Immature natural killer cell (primary cell): ENCODE data around the gene TPSB2. TPM values are rescaled to one million over a fixed set of nuclear protein-coding genes. Genes with fewer than 3 reads are reported as not detected.
"Not testable (repeated sequence)": the region's sequence is repeated elsewhere in the genome, so short reads cannot be mapped to it uniquely, and the experiment has no call there.

ENCODE experiments used
- DNase-seq, 3 donors: peaks; one replicate each; pipeline ENCODE4 v3.0.0; 2022; ENCODE audit warnings: mixed read lengths in 1 of 3
- H3K27ac Mint-ChIP-seq, 6 donors: one replicate each; pipeline ENCODE4 v1.8.0; 2020; ENCODE audit warnings: mixed read lengths in 6 of 6, mild to moderate bottlenecking in 5 of 6, inconsistent platforms in 4 of 6, moderate library complexity in 3 of 6
- H3K27me3 Mint-ChIP-seq, 3 donors: one replicate each; pipeline ENCODE4 v1.8.0; 2020 to 2021; ENCODE audit warnings: low read depth in 3 of 3, mild to moderate bottlenecking in 3 of 3, mixed read lengths in 3 of 3, moderate library complexity in 3 of 3, inconsistent platforms in 1 of 3
- H3K36me3 Mint-ChIP-seq, 3 donors: one replicate each; pipeline ENCODE4 v1.8.0; 2020; ENCODE audit warnings: mixed read lengths in 3 of 3, inconsistent platforms in 2 of 3, mild to moderate bottlenecking in 2 of 3
- H3K4me1 Mint-ChIP-seq, 2 donors: one replicate each; pipeline ENCODE4 v1.8.0; 2020; ENCODE audit warnings: inconsistent platforms in 2 of 2, mild to moderate bottlenecking in 2 of 2, mixed read lengths in 2 of 2, moderate library complexity in 1 of 2
- H3K4me3 Mint-ChIP-seq, 5 donors: one replicate each; pipeline ENCODE4 v1.8.0; 2020; ENCODE audit warnings: mild to moderate bottlenecking in 5 of 5, mixed read lengths in 5 of 5, inconsistent platforms in 3 of 5, moderate library complexity in 3 of 5
- H3K9me3 Mint-ChIP-seq, 6 donors: one replicate each; pipeline ENCODE4 v1.8.0; 2020; ENCODE audit warnings: mild to moderate bottlenecking in 6 of 6, mixed read lengths in 6 of 6, inconsistent platforms in 4 of 6, moderate library complexity in 3 of 6
- polyA plus RNA-seq, 3 donors: library from polyadenylated mRNA; unstranded; fragments of 300-500 nt; fragmentation: Illumina TruSeq; gene quantifications; one replicate each; pipeline ENCODE4 v1.2.3, GENCODE V29; 2021

The TPSB2 gene
- not detected for polyA plus RNA-seq

DNA sequence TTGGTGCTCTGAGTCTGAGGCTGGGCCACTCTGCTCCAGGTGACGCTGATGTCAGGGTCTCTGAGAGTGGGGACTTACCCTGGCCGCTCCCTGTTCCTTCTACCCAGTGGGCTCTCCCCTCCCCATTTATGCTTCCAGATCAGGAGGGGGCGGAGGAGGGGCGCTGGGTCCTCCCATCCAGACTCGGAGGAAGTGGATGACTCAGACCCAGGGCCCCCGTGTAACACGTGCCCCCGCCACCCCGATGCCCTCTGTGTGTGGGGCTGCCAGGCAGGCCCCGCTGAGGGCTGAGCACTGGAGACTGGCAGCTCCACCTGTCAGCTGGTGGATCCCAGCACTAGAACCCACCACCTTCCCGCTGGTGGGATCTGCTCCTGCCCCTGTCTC, at the start of gene TPSB2:
TPSB2 (minus strand) TSS at position 101 of the 387 bp plus-strand sequence. CDS start 233 bp downstream, outside the sequence.
- not testable (repeated sequence) for H3K4me3 Mint-ChIP-seq, H3K4me1 Mint-ChIP-seq, H3K36me3 Mint-ChIP-seq, H3K9me3 Mint-ChIP-seq, H3K27ac Mint-ChIP-seq, DNase-seq, H3K27me3 Mint-ChIP-seq

DNA sequence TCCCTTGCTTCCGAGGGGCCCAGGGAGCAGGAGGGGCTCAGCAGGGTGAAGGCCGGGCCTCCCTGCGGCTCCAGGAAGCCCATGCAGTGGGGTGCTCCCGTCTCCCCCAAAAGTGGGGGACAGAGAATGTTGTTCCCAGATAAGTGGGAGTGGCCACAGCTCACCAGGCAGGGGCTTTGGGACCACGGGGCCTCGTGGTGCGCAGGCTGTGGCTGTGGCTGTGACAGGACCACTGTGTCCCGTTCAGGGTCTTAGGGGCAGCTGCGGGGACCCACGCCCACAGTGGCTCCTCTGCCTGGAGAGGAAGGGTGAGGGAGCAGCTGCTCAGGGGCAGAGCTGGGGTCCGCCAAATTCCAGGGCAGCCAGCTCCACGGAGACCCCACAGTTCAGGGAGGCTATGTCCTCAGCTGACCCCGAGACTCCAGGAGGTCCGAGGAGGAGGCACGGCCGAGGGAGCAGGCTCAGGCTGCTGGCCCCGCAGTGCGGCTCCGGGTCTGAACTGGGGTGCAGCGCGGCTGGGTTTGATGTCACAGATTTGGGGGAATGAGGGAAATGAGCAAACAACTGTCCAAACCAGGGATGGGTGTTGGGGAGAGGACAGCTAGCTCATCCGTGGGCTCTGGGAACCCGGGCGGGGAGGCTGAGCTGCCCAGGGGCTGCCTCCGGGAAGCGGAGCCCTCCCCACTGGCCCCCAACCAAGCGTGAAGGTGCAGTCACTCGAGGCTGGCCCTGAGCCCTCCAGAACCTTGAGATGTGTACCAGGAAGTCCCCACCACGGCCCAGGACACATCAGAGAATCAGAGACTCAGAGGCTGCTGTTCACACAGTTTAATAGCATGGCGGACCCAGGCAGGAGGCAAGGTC, 49.3 kb upstream of the TPSB2 start:
- no peak overlapping the region for H3K27ac Mint-ChIP-seq
- no peak overlapping the region for H3K4me3 Mint-ChIP-seq
- H3K4me1 Mint-ChIP-seq = no peaks in the 10 kb centered on the region
- no peak for DNase-seq
- no peaks in the 10 kb centered on the region for H3K36me3 Mint-ChIP-seq
- H3K9me3 Mint-ChIP-seq = no peaks in the 10 kb centered on the region
- peaks cover under 1 to 7% (median 4%) of the 10 kb centered on the region in 3 donors for H3K27me3 Mint-ChIP-seq

DNA sequence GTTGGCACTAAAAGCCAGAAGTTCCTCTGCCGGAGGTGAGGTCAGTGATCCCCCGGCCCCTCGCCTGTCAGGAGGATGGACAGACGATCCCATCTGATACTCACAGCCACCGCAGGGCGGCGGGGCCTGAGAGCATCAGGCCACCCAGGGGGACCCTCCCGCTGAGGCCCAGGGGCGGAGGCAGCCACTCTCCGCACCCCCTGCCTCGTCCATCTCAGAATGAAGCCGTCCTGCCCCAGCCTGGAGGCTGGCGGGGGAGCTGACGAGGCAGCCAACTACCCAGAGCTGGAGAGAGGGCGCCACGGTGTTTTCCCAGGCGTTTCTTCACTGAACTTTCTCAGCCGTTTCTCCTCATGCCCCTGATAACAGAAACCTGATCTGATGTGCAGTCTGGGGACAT, 48.5 kb upstream of the TPSB2 start:
- no peaks in the 10 kb centered on the region for H3K4me1 Mint-ChIP-seq
- no peak overlapping the region for H3K4me3 Mint-ChIP-seq
- no peak overlapping the region for H3K27ac Mint-ChIP-seq
- H3K27me3 Mint-ChIP-seq = peaks cover 0 to 7% (median 2%) of the 10 kb centered on the region in 3 donors
- no peak for DNase-seq
- H3K36me3 Mint-ChIP-seq = no peaks in the 10 kb centered on the region
- no peaks in the 10 kb centered on the region for H3K9me3 Mint-ChIP-seq

DNA sequence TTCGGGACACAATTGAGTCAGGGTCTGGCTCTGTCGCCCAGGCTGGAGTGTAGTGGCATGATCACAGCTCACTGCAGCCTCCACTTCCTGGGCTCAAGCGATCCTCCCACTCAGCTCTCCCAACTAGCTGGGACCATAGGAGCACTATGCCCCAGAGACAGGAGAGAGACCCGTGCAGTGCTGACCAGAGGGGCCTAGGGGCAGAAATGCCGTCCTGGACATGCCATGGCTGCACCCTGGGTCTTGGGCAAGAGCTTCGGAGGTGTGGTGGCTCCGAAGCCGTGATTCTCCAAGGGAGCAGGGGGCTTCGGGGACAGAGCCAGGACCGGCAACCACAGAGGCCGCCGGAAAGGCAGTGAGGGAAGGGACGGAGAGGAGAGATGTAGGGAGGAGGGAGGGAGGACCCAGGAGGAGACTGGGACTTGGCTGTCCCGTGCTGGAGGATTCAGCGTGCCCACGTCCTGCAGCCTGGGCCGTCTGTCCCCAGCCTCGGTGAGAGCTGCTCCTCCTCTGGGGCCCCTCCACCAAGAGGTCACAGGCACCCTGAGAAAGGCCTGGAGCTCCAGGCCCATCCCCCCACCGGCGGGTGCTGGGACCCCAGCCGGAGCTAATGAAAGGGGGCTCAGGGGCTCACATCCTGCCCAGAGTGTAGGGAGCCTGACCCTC, 47.8 kb upstream of the TPSB2 start:
- H3K27me3 Mint-ChIP-seq = peaks cover 0 to 7% (median 4%) of the 10 kb centered on the region in 3 donors
- H3K36me3 Mint-ChIP-seq = no peaks in the 10 kb centered on the region
- no peak overlapping the region for H3K27ac Mint-ChIP-seq
- no peak overlapping the region for H3K4me3 Mint-ChIP-seq
- no peaks in the 10 kb centered on the region for H3K9me3 Mint-ChIP-seq
- no peak for DNase-seq
- H3K4me1 Mint-ChIP-seq = no peaks in the 10 kb centered on the region

DNA sequence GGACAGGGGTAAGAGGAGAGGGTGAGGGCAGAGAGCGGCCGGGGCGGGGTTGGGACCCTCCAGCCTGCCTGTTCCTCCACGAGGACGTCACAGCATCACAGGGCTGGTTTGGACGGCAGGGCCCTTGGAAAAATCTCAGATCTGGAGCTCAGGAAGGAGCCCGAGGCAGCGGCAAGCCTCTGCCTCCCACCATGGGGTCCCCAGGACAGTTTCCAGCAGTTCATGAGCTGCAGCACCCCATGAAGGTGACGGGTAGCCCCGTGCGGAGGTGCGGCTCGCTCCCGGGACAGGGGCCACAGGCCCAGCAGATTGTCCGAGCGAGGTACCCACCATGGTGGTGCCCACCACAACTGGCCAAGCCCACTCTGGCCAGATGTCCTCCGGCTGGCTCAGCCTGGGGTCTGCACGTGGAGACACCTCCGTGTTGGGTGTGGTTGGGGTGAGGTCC, 47.2 kb upstream of the TPSB2 start:
- peaks cover 0 to 2% of the 10 kb centered on the region in 2 donors for H3K4me1 Mint-ChIP-seq
- no peak overlapping the region for H3K4me3 Mint-ChIP-seq
- H3K36me3 Mint-ChIP-seq = no peaks in the 10 kb centered on the region
- H3K27ac Mint-ChIP-seq = no peak overlapping the region
- no peak for DNase-seq
- H3K27me3 Mint-ChIP-seq = peaks cover 0 to 7% (median 5%) of the 10 kb centered on the region in 3 donors
- no peaks in the 10 kb centered on the region for H3K9me3 Mint-ChIP-seq

DNA sequence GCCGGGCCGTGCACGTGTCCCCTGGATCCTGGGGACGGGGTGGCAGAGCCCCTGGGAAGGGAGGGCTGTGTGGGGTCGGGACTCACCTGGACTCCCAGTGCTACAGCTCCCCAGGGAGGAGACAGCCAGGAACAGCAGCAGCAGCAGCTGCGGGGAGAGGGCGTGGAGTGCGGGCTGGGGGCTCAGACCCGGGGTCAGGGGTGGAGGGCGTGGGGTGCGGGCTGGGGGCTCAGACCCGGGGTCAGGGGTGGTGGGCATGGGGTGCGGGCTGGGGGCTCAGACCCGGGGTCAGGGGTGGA, 46.5 kb upstream of the TPSB2 start:
- no peak overlapping the region for H3K4me3 Mint-ChIP-seq
- H3K4me1 Mint-ChIP-seq = peaks cover 0 to 4% of the 10 kb centered on the region in 2 donors
- no peak overlapping the region for H3K27ac Mint-ChIP-seq
- no peak for DNase-seq
- no peaks in the 10 kb centered on the region for H3K36me3 Mint-ChIP-seq
- peaks cover 0 to 7% (median 5%) of the 10 kb centered on the region in 3 donors for H3K27me3 Mint-ChIP-seq
- H3K9me3 Mint-ChIP-seq = no peaks in the 10 kb centered on the region

DNA sequence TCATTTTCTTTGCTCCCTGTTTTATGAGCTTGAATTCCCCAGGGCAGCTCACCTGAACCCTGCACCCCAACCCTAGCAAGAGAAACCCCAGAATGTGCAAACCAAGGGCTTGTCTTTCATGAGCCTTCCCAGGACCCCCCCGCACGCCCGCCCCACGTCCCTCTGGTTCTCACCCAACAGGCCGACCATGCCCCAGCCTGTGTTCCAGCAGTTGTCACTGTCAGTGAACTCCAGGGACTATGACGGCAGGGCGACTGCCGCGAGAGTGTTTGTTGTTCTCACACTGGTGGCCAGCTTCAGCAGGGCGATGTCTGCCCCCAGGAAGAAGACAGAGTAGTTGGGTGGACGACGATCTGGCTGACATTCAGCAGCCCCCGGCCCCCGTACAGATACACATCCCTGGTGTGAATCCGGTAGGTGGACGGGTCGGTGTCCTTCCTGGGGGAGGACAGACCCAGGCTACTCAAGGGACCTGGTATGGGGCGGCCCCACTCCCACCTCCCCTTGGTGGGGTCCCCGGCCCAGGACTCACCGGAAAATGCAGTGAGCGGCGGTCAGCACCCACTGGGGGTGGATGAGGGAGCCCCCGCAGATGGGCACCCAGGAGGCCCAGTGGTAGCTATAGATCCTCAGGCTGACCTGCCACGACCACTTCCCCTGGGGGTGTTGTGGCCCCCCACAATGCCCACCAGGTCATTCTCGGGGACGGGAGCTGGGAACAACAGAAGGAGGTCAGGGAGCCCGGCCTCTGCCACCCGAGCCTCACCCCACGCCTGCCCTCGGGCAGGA, 46.0 kb upstream of the TPSB2 start:
- H3K4me3 Mint-ChIP-seq = no peak overlapping the region
- DNase-seq = no peak
- no peaks in the 10 kb centered on the region for H3K9me3 Mint-ChIP-seq
- H3K27ac Mint-ChIP-seq = no peak overlapping the region
- H3K27me3 Mint-ChIP-seq = peaks cover 0 to 7% (median 5%) of the 10 kb centered on the region in 3 donors
- H3K36me3 Mint-ChIP-seq = no peaks in the 10 kb centered on the region
- H3K4me1 Mint-ChIP-seq = peaks cover 0 to 5% of the 10 kb centered on the region in 2 donors

DNA sequence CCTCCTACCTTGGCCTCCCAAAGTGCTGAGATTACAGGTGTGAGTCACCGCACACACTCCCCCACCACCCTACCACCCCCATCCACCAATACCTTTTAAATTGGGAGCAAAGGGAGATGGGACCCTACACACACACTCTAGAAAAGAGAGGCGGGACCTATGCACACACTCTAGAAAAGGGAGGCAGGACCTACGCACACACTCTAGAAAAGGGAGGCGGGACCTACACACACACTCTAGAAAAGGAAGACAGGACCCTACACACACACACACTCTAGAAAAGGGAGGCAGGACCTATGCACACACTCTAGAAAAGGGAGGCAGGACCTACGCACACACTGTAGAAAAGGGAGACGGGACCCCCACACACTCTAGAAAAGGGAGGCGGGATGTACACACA, 44.8 kb upstream of the TPSB2 start:
- Mint-ChIP-seq H3K4me3 (no peak overlapping the region), H3K4me1 (peaks cover 0 to 5% of the 10 kb centered on the region in 2 donors), H3K36me3 (no peaks in the 10 kb centered on the region), H3K27me3 (peaks cover 2 to 7% (median 5%) of the 10 kb centered on the region in 3 donors), H3K27ac (no peak overlapping the region), H3K9me3 (no peaks in the 10 kb centered on the region)
- no peak for DNase-seq

DNA sequence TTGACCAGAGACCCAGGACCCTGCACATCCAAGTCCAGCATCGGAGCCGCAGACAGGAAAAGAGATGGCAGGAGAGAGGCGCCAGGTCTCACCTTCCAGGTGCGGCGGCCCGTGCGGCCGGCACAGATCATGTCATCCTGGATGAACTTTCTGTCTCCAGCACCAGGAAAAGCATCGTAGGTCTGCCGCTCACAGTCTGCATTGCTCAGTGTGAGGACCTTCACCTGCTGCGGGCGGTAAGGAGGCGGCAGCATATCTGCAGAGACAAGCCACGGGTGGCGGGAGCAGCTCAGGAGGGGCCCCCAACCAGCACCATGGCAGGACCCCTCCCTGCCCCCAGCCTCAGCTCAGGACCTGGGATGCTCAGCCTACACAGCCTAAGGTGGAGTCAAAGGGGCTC, 43.8 kb upstream of the TPSB2 start:
- no peak overlapping the region for H3K27ac Mint-ChIP-seq

DNA sequence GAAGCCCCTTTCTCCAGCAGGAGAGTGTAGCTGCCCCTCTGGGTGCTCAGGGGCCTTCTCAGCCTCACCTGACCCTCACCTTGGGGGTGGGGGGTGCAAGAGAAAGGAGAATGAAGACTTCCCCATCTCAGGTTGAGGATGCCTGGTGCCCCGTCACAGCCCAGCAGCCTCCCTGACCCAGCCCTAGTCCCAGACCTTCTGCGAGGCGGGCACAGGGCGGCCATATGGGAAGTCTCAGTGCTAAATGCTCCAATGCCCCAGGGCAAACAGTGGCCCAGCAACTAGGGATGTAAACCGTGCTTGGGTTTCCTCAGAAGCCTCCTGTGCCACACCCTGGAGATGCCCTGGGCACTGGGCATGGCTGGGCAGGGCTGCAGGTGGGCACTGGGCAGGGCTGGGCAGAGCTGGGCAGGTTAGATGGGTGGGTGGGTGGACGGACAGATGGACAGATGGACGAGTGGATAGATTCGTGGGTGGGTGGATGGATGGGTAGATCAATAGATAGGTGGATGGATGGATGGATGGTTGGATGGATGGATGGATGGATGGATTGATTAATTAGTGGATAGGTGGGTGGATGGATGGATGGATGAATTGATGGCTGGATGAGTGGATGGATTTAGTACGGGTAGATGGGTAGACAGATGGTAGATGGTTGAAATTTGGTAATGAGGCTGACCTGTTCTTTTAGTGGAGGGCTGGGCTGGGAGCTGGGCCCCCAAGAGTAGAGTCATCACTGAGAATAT, 42.6 kb upstream of the TPSB2 start:
- Mint-ChIP-seq H3K9me3 (no peaks in the 10 kb centered on the region), H3K4me3 (no peak overlapping the region), H3K27me3 (peaks cover 2 to 7% (median 5%) of the 10 kb centered on the region in 3 donors), H3K36me3 (no peaks in the 10 kb centered on the region), H3K27ac (peak overlapping the region in 1 of 6 donors; percentile 30), H3K4me1 (peaks cover 0 to 5% of the 10 kb centered on the region in 2 donors)
- DNase-seq = no peak

More for the DNA sequence above, 43.8 kb upstream of the TPSB2 start:
- Mint-ChIP-seq H3K4me3 (no peak overlapping the region), H3K9me3 (no peaks in the 10 kb centered on the region), H3K27me3 (peaks cover 2 to 7% (median 5%) of the 10 kb centered on the region in 3 donors), H3K4me1 (peaks cover 0 to 5% of the 10 kb centered on the region in 2 donors), H3K36me3 (no peaks in the 10 kb centered on the region)
- DNase-seq = no peak

DNA sequence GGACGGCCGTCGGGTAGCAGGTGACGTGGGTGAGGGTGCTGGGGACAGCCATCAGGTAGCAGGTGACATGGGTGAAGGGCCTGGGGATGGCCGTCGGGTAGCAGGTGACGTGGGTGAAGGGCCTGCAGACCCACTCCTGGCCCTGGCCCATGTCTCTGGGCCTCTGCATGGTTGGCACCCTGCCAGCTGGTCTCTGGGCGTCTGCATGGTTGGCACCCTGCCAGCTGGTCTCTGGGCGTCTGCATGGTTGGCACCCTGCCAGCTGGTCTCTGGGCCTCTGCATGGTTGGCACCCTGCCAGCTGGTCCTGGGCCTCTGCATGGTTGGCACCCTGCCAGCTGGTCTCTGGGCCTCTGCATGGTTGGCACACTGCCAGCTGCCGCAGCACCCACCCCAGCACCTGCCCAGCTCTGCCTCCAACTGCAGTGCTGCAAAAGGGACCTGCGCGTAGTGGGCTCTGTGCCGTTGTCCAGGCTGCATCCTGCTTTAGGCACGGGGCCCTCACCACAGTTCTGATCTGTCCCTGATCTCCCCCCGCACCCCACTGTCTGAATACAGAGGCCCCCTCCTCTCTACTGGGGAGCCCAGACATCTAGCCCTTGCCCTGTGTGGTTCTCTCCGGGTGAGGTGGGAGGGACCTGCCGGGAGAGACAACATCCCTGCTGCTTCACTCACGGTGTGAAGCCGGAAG, 41.9 kb upstream of the TPSB2 start:
- not testable (repeated sequence) for H3K36me3 Mint-ChIP-seq, H3K4me3 Mint-ChIP-seq, H3K27me3 Mint-ChIP-seq

DNA sequence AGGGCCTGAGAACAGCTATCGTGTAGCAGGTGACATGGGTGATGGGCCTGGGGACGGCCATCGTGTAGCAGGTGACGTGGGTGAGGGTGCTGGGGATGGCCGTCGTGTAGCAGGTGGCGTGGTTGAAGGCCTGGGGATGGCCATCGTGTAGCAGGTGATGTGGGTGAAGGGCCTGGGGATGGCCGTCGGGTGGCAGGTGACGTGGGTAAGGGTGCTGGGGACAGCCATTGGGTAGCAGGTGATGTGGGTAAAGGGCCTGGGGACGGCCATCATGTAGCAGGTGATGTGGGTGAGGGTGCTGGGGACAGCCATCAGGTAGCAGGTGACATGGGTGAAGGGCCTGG, 41.4 kb upstream of the TPSB2 start:
- Mint-ChIP-seq H3K36me3 (no peaks in the 10 kb centered on the region), H3K27ac (no peak overlapping the region), H3K27me3 (peaks cover 3 to 7% (median 5%) of the 10 kb centered on the region in 3 donors), H3K4me3 (no peak overlapping the region), H3K9me3 (no peaks in the 10 kb centered on the region), H3K4me1 (peaks cover 0 to 5% of the 10 kb centered on the region in 2 donors)
- DNase-seq = no peak

More for the DNA sequence above, 41.9 kb upstream of the TPSB2 start:
- not testable (repeated sequence) for H3K9me3 Mint-ChIP-seq, H3K4me1 Mint-ChIP-seq, H3K27ac Mint-ChIP-seq
- peak in 1 of 3 donors; percentile 13 for DNase-seq

DNA sequence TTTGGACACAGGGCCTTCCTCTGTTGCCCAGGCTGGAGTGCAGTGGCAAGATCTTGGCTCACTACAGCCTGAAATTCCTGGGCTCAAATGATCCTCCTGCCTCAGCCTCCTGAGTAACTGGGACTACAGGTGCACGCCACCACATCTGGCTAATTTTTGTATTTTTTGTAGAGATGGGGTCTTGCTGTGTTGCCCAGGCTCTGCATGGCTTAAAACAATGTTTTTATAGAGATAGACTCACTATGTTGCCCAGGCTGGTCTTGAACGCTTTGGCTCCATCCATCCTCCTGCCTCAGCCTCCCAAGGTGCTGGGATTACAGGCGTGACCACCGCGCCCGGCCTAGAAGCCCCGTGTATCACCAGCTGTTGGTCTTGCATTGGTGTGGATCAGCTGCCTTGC, 39.4 kb upstream of the TPSB2 start:
- not testable (repeated sequence) for H3K36me3 Mint-ChIP-seq, H3K27me3 Mint-ChIP-seq

More for the DNA sequence above, 39.4 kb upstream of the TPSB2 start:
- not testable (repeated sequence) for H3K27ac Mint-ChIP-seq, DNase-seq, H3K9me3 Mint-ChIP-seq, H3K4me3 Mint-ChIP-seq, H3K4me1 Mint-ChIP-seq
